Kidney glomerular epithelial cell (primary cell): ENCODE results near the gene LRMDA.
A peak's percentile ranks its signal among the peaks of the same experiment; 100 is the strongest.

Experiments used
- DNase-seq: peaks from one replicate; lab custom pipeline; 2025; lab: John Stamatoyannopoulos, UW

Gene LRMDA

DNA sequence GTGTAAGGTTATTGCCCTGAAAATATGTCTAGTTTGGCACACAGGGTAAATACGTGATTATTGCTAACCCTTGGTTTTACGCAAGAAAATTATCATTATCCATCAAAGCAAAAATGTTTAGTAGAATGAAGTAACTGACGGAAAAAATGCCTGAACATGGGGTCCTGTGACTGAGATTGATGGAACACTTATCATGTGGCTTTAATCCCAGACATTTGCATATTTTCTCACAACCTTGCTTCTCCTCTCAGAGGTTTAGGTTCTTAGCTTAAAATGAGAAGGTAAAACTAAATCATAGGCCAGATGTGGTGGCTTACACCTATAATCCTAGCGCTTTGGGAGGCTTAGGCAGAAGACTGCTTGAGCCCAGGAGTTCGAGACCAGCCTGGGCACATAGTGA, 1010.7 kb downstream of the LRMDA start:
- DNase-seq: no peak

DNA sequence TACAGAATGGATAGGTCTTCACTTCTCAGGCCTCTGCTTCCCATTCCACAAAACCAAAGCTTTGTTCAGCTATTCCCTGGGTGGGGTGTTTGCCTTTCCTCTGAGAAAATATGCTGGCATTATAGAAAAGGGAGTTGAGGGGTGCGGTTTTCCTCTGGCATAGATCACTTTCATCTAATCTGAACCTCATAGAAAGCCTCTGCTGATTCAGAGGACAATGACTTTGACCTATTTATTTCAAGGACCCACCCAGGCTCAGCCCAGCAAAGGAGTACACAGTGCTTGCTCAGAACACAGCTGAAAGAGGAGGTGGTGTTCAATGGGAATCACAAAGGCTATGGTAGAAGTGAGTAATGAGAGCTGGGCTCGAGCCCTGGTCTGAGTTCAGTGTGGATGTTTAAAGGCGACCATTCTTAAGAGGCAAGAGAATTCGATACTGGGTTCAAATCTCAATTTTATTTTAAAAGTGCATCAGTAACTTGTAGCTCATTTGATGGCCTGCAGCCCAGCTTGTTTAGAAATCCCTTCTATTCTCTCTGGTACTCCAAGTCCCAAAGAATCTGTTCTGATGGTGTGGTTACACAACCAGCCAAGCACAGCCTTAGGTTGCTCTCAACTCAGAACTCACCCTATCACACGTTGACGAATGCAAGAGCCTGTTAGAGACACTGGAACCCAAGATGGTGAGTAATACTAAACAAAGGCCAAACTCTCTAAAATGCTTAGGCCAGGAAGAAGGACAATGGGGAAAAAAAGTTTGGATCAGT, 1012.8 kb downstream of the LRMDA start:
- no peak for DNase-seq

DNA sequence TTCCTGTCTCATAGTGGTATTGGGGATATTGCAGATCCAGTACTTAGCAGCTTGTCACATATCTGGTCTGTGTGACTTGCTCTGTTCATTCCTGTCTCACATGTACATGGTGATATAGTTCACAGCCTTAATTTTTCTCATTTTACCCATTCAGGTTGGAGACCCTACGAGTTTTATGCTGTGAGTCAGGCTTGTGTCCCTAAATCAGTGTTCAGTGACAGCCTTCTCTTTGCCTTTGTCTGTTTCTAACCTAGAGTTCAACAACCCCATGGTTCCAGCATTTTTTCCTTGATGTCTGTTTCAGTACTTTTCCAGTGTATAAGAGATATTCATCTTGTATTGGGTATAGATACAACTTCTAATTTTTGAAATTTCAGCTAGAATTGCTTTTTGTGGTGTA, 1016.2 kb downstream of the LRMDA start:
- no peak for DNase-seq

GRCh38 chr10:76451911-76452310, 1020.5 kb downstream of the LRMDA start:
- no peak for DNase-seq

GRCh38 chr10:76453332-76453731, 1021.9 kb downstream of the LRMDA start:
- DNase-seq: no peak

- no peak for DNase-seq
Measured at GRCh38 chr10:76453997-76454396, 1022.6 kb downstream of the LRMDA start.

DNA sequence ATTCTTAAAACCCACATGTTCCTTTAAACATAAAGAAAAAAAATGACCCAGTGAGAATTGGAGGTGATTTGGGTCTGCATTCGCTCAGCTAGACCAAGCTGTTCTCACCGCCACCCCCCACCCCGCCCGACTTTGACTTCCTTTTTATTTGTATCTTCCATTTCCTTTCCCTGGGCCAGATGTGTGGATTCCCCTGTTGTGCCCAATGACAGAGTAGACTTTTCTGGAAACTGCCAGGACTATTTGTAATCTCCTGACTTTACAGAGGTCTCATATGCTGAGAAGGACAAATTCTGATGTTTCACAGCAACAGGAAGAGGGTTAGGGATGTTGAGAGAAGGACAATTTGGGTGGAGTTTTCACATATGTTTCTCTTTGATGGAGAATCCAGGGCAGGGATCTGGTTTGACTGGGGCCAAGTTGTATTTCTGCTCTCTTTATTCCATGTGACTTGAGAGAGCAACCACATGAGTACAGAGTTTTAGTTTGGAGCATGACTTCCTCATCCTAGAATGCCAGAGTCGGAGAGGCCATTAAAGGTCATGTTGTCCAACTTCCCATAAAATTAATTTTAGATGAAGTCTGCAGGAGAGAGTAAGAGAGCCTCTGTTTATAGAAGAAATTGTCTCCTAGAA, 1023.2 kb downstream of the LRMDA start:
- DNase-seq: no peak

DNA sequence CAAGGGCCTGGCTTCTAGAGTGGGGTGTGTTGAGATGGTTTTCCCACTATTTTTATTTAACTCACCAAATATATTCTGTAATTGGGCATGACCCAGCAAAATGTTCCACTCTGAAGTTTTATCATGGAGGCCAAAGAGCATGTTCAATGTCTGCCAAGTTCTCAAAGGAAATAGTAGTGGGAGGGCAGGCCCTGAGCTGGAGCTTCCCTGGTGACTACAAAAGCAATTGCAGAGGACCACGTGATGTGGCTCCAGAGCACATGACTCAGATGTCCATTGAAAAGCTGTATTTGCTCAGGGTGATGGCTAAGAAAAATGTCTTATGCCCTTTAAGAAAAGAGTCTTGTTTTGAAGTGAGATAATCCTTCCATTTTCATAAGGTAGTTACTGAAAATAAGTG, 1024.8 kb downstream of the LRMDA start:
- DNase-seq: no peak

- no peak for DNase-seq
Measured at GRCh38 chr10:76459016-76459730, 1027.7 kb downstream of the LRMDA start.

DNA sequence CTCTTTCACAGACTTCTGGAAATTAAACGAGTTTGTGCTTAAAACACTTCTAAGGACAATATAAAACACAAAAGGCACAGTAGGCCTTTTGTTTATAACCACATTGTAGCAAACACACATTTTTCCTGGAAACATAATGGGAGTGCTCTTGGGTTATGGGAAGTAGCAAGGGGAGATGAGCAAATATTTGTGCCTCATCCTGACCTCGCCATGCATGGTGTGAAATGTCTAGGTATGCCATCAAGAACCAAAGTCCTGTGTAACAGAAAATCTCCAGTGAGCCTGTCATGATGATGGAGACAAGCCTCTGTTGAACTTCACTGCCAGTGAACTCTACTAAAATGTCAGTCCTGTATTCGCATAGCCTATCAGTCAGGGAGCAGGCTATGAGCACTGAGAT, 1029.6 kb downstream of the LRMDA start:
- no peak for DNase-seq

DNA sequence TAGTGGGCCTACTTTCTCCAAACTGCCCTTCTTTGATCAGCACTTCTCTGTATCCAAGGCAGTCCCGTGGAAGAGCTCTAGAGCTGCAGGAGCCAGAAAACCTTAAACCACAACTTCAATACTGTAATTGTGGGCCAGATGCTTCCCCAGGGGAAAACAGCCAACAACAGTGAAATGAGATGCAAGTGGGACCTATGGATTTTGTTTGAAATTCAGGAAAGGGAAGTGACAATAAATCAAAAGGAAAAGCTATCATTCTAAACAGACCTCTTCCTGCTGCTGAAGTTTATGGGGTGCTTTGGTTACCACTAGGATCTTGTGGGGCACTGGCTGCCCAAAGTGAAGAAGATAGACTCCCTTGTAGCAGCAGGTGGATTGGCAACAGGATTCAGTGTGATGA, 1031.7 kb downstream of the LRMDA start:
- DNase-seq: no peak

- DNase-seq: no peak
Measured at GRCh38 chr10:76466836-76467503, 1035.5 kb downstream of the LRMDA start.

GRCh38 chr10:76469675-76470074, 1038.3 kb downstream of the LRMDA start:
- no peak for DNase-seq

GRCh38 chr10:76479103-76479790, 1047.8 kb downstream of the LRMDA start:
- DNase-seq: no peak

GRCh38 chr10:76481178-76481577, 1049.8 kb downstream of the LRMDA start:
- DNase-seq: no peak

GRCh38 chr10:76487582-76487981, 1056.2 kb downstream of the LRMDA start:
- no peak for DNase-seq

- no peak for DNase-seq
Measured at GRCh38 chr10:76488602-76489001, 1057.2 kb downstream of the LRMDA start.

- DNase-seq: peak; percentile 9
Measured at GRCh38 chr10:76491216-76491615, 1059.8 kb downstream of the LRMDA start.

GRCh38 chr10:76492026-76492425, 1060.6 kb downstream of the LRMDA start:
- peak; percentile 75 for DNase-seq

DNA sequence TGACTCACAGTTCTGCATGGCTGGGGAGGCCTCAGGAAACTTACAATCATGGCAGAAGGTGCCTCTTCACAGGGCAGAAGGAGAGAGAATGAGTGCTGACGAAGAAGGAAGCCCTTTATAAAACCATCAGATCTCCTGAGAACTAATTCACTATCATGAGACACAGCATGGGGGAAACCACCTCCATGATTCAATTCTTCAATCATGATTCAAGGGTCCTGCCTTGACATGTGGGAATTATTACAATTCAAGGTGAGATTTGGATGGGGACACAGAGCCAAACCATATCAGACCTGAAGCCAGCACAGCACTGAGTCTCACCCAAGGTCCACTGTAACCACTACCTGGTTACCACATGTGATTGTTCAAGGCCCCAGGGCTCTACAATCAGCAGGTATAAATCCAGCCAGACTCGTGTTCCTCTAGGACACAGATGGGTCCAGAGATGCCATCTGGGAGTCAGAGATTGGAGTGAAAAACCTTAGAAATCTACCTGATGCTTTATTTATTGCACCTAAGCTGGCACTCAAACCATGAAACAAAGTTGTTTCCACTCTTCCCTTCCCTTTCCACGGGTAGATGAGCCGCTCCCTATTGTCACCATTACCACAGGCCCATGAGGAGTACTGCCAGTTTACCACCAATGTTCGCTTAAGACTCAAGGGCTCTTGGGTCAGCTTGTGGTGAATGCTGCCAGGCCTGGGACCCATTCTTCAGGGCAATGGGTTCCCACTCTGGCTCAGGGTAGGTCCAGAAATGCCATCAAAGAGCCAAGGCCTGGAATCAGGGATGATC, 1061.5 kb downstream of the LRMDA start:
- no peak for DNase-seq

- DNase-seq: no peak
Measured at GRCh38 chr10:76497666-76498065, 1066.2 kb downstream of the LRMDA start.
